GM18498 (cell line): ENCODE results near the gene SLC30A1.
"Not testable (repeated sequence)": the region's sequence is repeated elsewhere in the genome, so short reads cannot be mapped to it uniquely, and the experiment has no call there.

ENCODE experiments used
- ATAC-seq: cut with Tn5 transposase; IDR thresholded peaks from one replicate; pipeline ENCODE4 v1.9.1; 2021; ENCODE audit warnings: mild to moderate bottlenecking, moderate library complexity; ENCODE audit not compliant: unreplicated experiment

SLC30A1 gene

GRCh38 chr1:211549092-211549711, 29.8 kb downstream of the SLC30A1 start:
- no peak for ATAC-seq

- no peak for ATAC-seq
These were observed 30.5 kb downstream of the SLC30A1 start for GRCh38 chr1:211548321-211549091.

DNA sequence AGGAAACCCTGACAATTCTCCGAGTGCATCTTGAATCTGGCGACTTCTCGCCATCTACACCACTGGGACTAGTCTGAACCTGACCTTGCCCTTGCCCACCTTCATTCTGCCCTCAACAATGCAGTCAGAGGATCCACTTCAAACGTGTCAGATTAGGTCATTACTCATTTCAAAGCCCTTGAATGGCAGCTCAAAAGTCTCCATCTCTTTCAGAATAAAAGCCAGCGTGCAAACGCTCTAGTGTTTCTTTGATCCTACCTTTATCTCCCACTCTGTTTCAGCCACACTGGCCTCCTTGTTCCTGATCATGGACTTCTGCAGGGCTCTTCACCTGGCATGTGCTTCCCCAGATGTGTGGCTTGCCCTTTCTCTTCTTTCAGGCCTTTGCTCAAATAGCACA, 31.3 kb downstream of the SLC30A1 start:
- no peak for ATAC-seq

GRCh38 chr1:211546543-211546942, 32.4 kb downstream of the SLC30A1 start:
- no peak for ATAC-seq

- ATAC-seq: no peak
These were observed 35.9 kb downstream of the SLC30A1 start for GRCh38 chr1:211543025-211543424.

- ATAC-seq: no peak
These were observed 37.1 kb downstream of the SLC30A1 start for GRCh38 chr1:211541720-211542477.

GRCh38 chr1:211541278-211541677, 37.7 kb downstream of the SLC30A1 start:
- ATAC-seq: no peak

DNA sequence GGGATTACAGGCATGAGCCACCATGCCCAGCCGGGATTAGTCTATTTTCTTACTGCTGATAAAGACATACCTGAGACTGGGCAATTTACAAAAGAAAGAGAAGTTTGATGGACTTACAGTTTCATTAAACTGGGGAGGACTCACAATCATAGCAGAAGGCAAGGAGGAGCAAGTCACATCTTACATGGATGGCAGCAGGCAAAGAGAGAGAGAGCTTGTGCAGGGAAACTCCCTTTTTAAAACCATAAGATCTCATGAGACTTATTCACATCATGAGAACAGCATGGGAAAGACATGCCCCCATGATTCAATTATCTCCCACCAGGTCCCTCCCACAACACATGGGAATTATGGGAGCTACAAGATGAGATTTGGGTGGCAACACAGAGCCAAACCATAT, 38.1 kb downstream of the SLC30A1 start:
- ATAC-seq: not testable (repeated sequence)

GRCh38 chr1:211538287-211538686, 40.7 kb downstream of the SLC30A1 start:
- ATAC-seq: no peak

DNA sequence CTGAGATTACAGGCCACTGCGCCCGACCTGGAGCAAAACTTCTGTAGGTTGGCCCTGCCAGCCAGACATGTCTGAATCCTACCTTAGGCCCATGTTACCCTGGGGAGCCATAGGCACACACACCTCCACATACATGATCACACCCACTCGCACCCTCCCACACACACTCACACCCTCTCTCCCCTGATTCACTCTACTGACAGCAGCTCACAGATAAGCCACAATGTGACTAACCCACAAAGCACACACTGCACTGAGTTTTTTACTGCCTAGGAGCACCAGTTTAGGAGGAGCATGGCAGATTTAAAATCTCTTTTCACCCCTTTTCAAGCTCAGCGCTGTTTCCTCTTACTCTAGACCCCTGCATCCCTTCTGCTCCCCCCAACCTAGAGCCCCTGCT, 41.7 kb downstream of the SLC30A1 start:
- ATAC-seq: no peak

DNA sequence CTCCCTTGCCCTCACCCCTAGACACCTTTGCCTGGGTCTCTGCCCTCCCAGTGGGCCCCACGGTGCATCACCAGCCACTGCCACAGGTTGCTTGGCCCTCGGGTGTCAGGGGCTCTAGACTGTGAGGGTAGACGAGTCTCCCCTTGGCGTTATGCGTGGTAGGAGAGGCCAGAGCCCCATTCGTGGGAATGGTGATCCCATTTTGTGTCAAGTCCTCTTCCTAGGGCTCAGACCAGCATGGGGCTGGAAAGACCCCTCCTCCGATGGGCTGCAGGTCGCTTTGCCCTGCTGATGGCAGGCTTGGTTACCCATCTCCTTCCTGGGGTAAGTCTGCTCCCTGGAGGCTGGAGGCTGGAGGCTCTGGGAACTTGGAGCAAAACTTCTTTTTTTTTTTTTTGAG, 42.4 kb downstream of the SLC30A1 start:
- ATAC-seq: no peak

DNA sequence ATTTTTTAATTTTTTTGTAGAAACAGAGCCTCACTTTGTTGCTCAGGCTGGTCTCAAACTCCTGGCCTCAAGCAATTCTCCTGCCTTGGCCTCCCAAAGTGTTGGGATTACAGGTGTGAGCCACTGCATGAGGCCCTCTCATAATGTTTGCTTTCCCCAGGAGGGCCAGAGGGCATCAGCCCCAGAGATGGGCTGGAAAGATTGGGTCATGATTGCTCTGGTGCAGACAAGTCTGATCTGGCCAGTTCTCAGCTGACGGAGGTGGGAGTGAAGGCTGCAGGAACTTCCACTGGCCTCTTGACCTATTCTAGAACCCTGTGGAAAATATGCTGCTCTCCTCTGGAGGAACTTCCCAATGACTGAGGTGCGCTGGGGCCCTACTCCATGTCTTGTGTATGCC, 43.6 kb downstream of the SLC30A1 start:
- no peak for ATAC-seq

DNA sequence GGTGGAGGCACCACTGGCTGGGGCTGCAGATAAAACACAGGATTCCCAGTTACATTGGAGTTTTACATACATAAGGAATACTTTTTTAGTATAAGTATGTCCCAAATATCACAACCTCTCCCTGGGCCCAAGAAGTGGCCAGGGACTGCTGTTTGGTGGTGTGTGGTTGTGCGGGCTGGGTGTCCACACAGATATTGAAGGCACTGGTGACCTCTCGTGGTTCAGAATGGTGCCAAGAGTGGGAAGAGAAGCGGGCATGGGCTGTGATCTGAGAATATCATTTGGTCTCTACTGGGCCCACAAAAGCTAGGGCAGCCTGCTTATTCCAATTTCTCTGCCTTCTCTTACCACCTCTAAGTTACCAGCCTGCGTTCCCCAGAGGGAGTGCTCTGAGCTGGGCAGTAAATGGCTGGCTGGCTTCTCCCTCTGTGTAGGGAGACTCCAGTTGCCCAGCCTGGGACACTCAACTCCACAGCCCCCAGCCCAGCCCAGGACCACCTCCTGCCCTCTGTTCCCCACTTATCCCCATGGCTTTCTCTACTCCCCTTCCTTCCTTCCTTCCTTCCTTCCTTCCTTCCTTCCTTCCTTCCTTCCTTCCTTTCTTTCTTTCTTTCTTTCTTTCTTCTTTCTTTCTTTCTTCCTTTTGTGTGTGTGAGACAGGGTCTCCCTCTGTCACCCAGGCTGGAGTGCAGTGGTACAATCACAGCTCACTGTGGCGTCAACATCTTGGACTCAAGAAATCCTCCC, 44.2 kb downstream of the SLC30A1 start:
- no peak for ATAC-seq

- no peak for ATAC-seq
These were observed 46.9 kb downstream of the SLC30A1 start for GRCh38 chr1:211532088-211532444.

DNA sequence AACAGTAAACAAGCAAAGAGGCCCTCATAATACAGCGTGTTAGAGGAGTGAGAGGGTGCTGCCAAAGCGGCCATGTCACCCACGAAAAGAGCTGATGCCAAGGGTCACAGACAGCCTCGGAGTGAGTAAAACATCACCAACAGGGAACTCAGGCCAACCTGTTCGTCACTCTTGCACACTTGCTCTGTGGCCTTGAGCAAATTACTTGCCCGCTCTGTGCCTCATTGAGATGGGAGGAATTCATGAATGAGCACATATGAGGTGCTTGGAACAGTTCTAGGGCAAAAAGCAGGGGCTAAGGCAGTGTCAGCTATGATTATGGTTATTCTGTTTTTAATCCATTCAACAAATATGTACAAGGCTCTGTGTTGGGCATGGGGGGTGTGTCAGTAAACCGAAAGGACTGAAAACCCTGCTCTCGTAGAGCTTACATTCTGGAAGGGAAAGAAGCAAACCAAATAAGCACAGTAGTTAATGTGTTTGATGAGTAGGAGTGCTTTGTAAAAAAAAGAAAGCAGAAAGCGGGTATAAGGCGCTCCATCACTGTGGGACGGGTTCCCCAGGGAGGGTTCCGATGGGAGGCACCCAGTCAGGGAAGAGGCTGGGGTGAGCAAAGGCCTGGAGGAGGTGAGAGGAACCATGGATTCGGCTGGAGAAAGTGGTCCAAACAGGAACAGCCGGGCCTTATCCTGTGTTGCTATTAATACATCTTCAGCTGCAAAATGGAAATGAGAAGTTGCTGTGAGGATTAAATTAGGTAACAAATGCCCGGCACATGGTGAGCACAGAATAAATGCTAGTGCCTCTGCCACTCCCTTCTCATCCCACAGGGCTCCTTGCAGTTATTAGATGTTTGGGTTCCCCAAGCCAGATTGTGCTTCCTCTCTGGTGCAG, 47.5 kb downstream of the SLC30A1 start:
- ATAC-seq: no peak

DNA sequence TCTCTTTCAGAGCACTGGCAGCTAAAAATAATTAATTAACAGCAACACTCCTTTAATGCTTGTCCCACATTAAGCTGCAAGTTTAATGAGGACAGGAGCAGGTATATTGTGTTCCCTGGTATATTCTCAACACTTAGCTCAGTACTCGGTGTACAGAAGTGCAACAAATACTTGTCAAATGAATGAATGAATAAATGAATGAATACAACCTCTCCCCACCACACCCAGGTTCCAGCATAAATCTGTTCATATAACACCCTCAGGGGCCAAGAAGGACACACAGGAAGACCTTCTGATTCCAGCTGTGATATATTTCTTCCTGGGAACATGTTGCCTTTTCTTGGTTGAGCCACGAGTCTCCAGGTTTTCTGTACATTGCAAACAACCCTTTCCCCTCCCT, 48.9 kb downstream of the SLC30A1 start:
- no peak for ATAC-seq

- no peak for ATAC-seq
These were observed 49.5 kb downstream of the SLC30A1 start for GRCh38 chr1:211529453-211529852.

GRCh38 chr1:211529011-211529410, 50.0 kb downstream of the SLC30A1 start:
- no peak for ATAC-seq

DNA sequence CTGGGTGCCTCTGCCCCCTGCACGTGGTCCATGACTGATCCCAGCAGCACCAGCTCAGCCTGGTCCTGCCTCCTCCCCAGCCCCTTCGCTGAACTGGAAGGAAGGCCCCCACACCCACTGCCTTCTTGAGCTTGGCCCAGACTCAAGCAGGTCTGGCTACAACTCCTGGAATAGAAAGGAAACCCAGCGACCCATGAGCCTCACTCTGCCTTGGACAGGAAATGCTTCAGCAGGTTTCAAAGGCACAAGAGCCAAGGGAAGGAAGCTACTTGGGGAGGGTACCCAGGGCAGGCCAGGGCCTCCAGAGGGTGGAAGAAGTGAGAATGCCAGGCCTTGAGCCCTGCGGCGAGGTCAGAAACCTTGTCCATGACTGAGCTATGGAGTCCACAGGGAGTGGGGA, 51.1 kb downstream of the SLC30A1 start:
- ATAC-seq: no peak

DNA sequence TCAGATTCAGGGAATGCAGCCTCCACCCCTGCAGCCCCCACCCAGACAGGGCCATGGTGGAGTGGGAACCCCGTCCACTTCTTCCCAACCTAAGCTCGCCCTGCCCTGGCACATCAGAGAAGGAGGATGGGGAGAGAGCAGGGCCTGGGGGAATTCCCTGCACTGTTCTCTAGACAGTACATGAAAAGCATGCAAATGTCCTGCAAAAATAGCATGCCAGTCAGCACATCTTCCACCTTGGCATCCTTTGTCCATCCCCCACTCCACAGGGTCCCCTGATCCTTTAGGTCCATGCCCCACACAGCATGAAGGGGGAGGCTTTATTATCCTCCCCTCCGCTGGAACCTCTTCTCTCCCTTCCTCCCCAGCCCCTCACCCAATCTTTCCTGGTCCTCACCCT, 52.0 kb downstream of the SLC30A1 start:
- peak; percentile 88 for ATAC-seq
